Cardiac fibroblast (primary cell): Measurements from ENCODE around the gene PAQR9.

ENCODE experiments used
- DNase-seq, 2 donors: peaks; one replicate each; pipeline versions ENCODE4 v3.0.0 to v3.0.0-alpha.2; 2010; ENCODE audit warnings: low read depth in 2 of 2
- H3K4me3 ChIP-seq, 2 donors: replicated peaks in 1 of 2; 1 replicate in 1 of 2; 2 replicates in 1 of 2; pipeline ENCODE4 v1.5.1; 2011; ENCODE audit warnings: low read depth in 2 of 2, low read length in 2 of 2, mild to moderate bottlenecking in 2 of 2, moderate library complexity in 1 of 2
- TF ChIP-seq, protein P1 (sequence below): IDR thresholded peaks from one replicate; pipeline ENCODE4 v1.5.1; 2011; ENCODE audit warnings: low read depth, mild to moderate bottlenecking, low read length, inconsistent platforms

The PAQR9 gene

DNA sequence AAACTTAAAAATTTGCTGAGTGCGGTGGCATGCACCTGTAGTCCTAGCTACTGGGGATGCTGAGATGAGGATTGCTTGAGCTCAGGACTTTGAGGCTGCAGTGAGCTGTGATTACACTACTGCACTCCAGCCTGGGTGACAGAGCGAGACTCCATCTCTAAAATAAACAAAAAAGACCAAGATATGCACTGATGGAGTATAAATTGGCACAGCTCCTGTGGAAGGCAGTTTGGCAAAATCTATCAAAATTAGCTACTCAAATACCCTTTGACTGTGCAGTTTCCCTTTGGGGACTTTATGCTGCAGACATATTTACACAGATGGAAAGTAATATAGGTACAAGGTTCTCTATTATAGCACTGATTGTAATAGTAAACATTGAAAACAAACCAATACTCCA, 19.8 kb upstream of the PAQR9 start:
- no peak for DNase-seq

DNA sequence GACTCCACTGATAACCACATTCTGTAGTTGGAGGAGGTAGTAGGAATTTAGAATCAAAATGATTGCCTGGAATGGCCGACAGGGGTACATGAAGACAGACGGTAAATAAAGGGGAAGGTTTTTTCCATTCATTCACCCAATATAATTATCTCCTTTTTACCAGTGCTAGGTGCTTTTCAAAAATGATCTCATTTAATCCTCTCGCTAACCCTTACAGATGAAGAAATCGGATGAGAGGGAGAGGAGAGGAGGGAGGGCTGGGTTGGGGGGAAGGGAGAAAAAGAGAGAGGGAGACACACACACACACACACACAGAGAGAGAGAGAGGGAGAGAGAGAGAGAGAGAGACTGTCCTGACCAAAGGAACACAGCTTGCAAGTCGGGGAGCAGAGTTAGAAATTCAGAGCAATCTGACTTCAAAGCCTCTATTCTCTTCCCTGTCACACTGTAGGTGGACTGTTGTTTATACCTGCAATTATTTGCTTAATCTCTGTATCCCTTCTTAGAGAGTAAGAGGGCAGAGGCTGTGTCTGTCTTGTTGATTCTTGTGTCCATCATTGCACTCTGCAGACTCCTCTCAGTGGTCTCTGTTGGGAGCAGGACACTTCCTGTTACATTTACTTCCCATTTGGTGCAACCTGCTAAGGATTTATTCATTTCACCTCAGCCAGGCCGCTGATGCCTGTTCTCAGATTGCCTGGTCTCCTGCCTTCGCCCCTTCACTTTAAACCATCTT, 18.7 kb upstream of the PAQR9 start:
- DNase-seq, result no peak
- TF ChIP-seq, protein P1, sequence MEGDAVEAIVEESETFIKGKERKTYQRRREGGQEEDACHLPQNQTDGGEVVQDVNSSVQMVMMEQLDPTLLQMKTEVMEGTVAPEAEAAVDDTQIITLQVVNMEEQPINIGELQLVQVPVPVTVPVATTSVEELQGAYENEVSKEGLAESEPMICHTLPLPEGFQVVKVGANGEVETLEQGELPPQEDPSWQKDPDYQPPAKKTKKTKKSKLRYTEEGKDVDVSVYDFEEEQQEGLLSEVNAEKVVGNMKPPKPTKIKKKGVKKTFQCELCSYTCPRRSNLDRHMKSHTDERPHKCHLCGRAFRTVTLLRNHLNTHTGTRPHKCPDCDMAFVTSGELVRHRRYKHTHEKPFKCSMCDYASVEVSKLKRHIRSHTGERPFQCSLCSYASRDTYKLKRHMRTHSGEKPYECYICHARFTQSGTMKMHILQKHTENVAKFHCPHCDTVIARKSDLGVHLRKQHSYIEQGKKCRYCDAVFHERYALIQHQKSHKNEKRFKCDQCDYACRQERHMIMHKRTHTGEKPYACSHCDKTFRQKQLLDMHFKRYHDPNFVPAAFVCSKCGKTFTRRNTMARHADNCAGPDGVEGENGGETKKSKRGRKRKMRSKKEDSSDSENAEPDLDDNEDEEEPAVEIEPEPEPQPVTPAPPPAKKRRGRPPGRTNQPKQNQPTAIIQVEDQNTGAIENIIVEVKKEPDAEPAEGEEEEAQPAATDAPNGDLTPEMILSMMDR, result no peak

More for the DNA sequence above, 19.8 kb upstream of the PAQR9 start:
- TF ChIP-seq, protein P1, result no peak
- no peak overlapping the region for H3K4me3 ChIP-seq

DNA sequence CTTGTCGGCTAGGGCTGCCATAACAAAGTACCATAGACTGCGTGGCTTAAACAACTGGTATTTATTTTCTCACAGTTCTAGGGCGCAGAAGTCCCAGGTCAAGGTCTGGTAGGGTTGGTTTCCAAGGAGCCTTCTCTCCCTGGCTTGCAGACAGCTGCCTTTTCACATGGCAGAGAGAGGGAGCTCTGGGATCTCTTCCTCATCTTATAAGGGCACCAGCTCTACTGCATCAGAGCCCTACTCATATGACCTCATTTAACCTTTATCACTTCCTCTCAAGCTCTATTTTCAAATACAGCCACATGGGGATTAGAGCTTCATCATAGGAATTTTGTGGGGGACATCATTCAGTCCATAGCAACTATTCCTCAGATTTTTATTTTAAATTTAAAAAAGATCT, 17.6 kb upstream of the PAQR9 start:
- TF ChIP-seq, protein P1, result no peak
- peak in 1 of 2 donors; percentile 4 for DNase-seq
- H3K4me3 ChIP-seq, result no peak overlapping the region

More for the DNA sequence above, 18.7 kb upstream of the PAQR9 start:
- no peak overlapping the region for H3K4me3 ChIP-seq

DNA sequence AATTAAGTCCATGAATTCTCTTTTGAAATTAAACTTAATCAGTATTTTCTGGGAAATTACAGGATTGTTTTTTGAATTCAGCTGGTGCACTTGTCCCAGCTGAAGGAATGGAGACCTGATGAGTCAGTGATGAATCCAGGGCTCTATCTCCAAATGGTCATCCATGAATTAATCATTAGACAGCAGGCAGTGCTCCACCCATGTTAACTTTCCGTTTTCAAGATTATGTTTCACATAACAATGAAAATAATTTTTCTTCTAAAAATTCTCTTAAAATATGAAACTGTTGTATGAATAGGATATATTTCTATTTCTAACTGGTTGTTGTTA, 13.9 kb upstream of the PAQR9 start:
- TF ChIP-seq, protein P1, result no peak
- H3K4me3 ChIP-seq, result no peak overlapping the region
- peak in 1 of 2 donors; percentile 64 for DNase-seq

DNA sequence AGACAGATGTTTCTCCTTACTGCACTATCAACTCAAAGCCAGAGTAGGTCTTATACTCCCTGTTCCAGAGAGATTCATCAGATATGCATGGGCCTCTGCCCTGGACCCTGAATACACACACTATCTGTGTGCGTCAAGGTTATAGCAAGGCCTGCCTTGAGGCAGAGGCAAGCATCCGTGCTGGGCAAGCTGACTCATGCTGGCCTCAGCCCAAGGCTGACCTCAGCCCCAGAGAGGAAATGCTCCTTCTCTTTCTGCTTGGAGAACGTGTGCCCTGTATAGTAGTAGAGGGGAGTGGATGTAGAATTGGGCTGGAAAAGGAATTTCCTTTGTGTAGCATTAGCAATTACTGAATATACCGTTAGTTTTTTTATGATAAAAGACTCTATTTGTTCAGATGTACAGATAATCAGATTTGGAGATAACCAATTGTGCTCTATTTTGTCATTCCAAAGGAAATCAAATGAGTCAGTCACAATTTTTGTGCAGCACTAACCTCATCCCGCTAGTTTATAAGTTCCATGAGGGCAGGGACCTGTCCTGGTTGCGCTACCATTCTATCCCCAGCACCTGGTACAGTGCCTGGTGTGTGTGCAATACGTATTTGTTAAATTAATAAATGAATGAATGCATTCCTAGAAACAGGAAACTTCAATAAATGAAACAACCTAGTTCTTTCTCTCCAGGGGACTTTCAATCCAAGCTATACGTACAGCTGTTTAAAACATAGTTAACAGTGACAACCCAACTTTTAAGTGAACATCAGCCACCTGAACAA, 13.3 kb upstream of the PAQR9 start:
- TF ChIP-seq, protein P1, result no peak
- DNase-seq, result peak; percentile 93 to 94
- no peak overlapping the region for H3K4me3 ChIP-seq

DNA sequence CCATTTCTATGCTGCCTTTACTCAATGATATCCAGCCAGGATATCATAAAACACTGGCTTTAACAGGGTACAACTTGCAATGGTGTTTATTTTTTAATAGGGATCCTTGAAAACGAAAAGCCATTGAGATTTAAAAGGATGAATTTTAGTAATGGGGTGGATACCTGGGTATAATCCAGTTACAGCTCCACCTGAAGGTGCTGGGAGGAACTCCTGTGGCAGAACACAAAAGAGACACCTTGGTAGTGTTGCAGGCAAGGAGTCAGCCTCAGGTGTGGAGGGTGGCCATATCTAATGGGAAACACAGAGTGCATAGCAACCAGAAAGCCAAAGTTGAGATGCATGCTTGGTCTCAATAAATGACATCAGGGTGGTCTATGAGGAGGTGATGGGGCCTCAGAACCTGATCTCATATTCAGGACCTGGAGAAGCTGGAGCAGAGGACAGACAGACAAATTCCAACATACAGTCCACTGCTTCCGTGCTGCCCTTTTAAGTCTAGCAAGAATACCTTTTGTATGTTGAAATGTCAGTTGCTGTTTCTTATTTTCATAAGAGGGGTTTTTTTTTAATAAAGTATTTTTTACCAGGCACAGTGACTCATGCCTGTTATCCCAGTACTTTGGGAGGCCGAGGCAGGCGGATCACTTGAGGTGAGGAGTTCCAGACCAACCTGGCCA, 12.0 kb upstream of the PAQR9 start:
- TF ChIP-seq, protein P1, result no peak
- DNase-seq, result peak in 1 of 2 donors; percentile 7
- H3K4me3 ChIP-seq, result no peak overlapping the region
